HepG2 (cell line): ENCODE results near the gene CNPY1. TPM values are rescaled to one million over a fixed set of nuclear protein-coding genes. Genes with fewer than 3 reads are reported as not detected.

Experiments
- ATAC-seq: fragments of 200-7000 bp; cut with Tn5 transposase; 3 replicates; pipeline ENCODE4 v1.9.1; 2020; ENCODE audit warnings: mild to moderate bottlenecking, moderate library complexity
- BruUV-seq: library from RNA; stranded (reverse); fragments of 400-500 nt; replicated peaks from 2 replicates; lab custom pipeline; 2021; lab: Mats Ljungman, UMichigan
- CTCF ChIA-PET: fragments of 300-600 bp; formaldehyde crosslinking; extraction: SDS; loops from one replicate; lab custom pipeline; 2021; ENCODE audit warnings: low total read pairs, inconsistent platforms, low intra/inter-chr PET ratio; lab: Yijun Ruan, JAX
- POLR2A ChIA-PET: fragments of 350-600 bp; sonication (Branson Sonifier 250); formaldehyde crosslinking; loops from one replicate; lab custom pipeline; 2020; ENCODE audit warnings: antibody characterized with exemption, inconsistent platforms; lab: Yijun Ruan, JAX
- DNase-seq: peaks from one replicate; pipeline ENCODE4 v3.0.0-alpha.2; 2015; ENCODE audit warnings: low spot score
- FAIRE-seq: peaks from 3 replicates; lab custom pipeline; 2011; peaks lifted over from hg19 to GRCh38; lab: Jason Lieb, UNC
- H2AFZ ChIP-seq: one replicate; pipeline ENCODE4 v1.6.1; 2011; ENCODE audit warnings: low read length, inconsistent platforms
- H3K27ac ChIP-seq: fragments of 300-600 bp; 3 replicates; pipeline ENCODE4 v1.8.0; 2011; ENCODE audit warnings: mixed run types, mild to moderate bottlenecking, mixed read lengths, low read length, inconsistent platforms; ENCODE audit not compliant: insufficient read depth; ENCODE audit errors: extremely low read length
- H3K27me3 ChIP-seq, 2 experiments: fragments of 200-600 bp in 1 of 2; 2 replicates in 1 of 2; 3 replicates in 1 of 2; pipeline versions ENCODE4 v1.6.0 to v1.8.0; 2011; ENCODE audit warnings: low read length in 2 of 2, mild to moderate bottlenecking in 2 of 2, moderate library complexity in 2 of 2, inconsistent platforms in 1 of 2; ENCODE audit not compliant: insufficient read depth in 2 of 2, control insufficient read depth in 1 of 2
- H3K36me3 ChIP-seq, 2 experiments: fragments of 200-600 bp in 1 of 2; replicated peaks in 1 of 2; 2 replicates in 1 of 2; 3 replicates in 1 of 2; pipeline versions ENCODE4 v1.5.1 to v1.8.0; 2011; ENCODE audit warnings: low read length in 2 of 2, inconsistent platforms in 1 of 2; ENCODE audit not compliant: insufficient read depth in 2 of 2, control insufficient read depth in 1 of 2
- H3K4me1 ChIP-seq: 2 replicates; pipeline ENCODE4 v1.5.1; 2012; ENCODE audit warnings: low read length, inconsistent platforms; ENCODE audit not compliant: insufficient read depth
- H3K4me2 ChIP-seq: 2 replicates; pipeline ENCODE4 v1.6.0; 2011; ENCODE audit warnings: low read depth, low read length, inconsistent platforms
- H3K4me3 ChIP-seq, 3 experiments: fragments of 200-600 bp in 1 of 3; sonication (generic), shearing (Covaris generic) in 1 of 3; replicated peaks in 1 of 3; 2 replicates each; pipeline ENCODE4 v1.5.1; 2011 to 2016; ENCODE audit warnings: low read length in 3 of 3, inconsistent platforms in 2 of 3, low read depth in 2 of 3, mild to moderate bottlenecking in 2 of 3, control low read depth in 1 of 3, mixed read lengths in 1 of 3; ENCODE audit not compliant: insufficient read depth in 1 of 3
- H3K79me2 ChIP-seq: one replicate; pipeline ENCODE4 v1.6.1; 2011; ENCODE audit warnings: low read length, inconsistent platforms; ENCODE audit not compliant: insufficient read depth
- H3K9ac ChIP-seq: 2 replicates; pipeline ENCODE4 v1.6.0; 2011; ENCODE audit warnings: mild to moderate bottlenecking, low read depth, low read length, inconsistent platforms; ENCODE audit not compliant: insufficient read depth
- H3K9me3 ChIP-seq: 2 replicates; pipeline ENCODE4 v1.5.1; 2012; ENCODE audit warnings: mild to moderate bottlenecking, low read length
- H4K20me1 ChIP-seq: 2 replicates; pipeline ENCODE4 v1.6.0; 2011; ENCODE audit warnings: inconsistent platforms, mild to moderate bottlenecking, low read length, moderate library complexity; ENCODE audit not compliant: insufficient read depth
- CREB1 ChIP-seq, 2 experiments: fragments of 450-650 bp in 1 of 2; IDR thresholded peaks; 2 replicates each; pipeline ENCODE4 v1.6.1; 2016 to 2017; ENCODE audit warnings: control low read depth in 1 of 2, mild to moderate bottlenecking in 1 of 2, missing compliant biosample characterization in 1 of 2, missing genetic modification characterization in 1 of 2
- HES4 ChIP-seq: sonication (generic); formaldehyde crosslinking; IDR thresholded peaks from 2 replicates; pipeline ENCODE4 v1.9.0; 2021; ENCODE audit warnings: mild to moderate bottlenecking, missing genetic modification reagents, borderline replicate concordance
- KAT7 ChIP-seq: IDR thresholded peaks from 2 replicates; pipeline ENCODE4 v1.6.1; 2018; ENCODE audit warnings: borderline replicate concordance, missing compliant biosample characterization
- KLF13 ChIP-seq: sonication (generic); formaldehyde crosslinking; IDR thresholded peaks from 2 replicates; pipeline ENCODE4 v1.4.0; 2020; ENCODE audit warnings: mild to moderate bottlenecking, missing genetic modification reagents
- MAFF ChIP-seq: IDR thresholded peaks from 2 replicates; pipeline ENCODE4 v1.6.1; 2011; ENCODE audit warnings: low read depth, low read length, improper control_type of control experiment
- RCOR2 ChIP-seq: IDR thresholded peaks from 2 replicates; pipeline ENCODE4 v1.6.1; 2016; ENCODE audit warnings: missing biosample characterization, missing genetic modification reagents
- REL ChIP-seq: sonication (generic); formaldehyde crosslinking; conservative IDR thresholded peaks from 2 replicates; pipeline ENCODE4 v1.8.0; 2022; ENCODE audit warnings: mild to moderate bottlenecking, missing genetic modification reagents, moderate library complexity
- RORA ChIP-seq: sonication (generic); formaldehyde crosslinking; IDR thresholded peaks from 2 replicates; pipeline ENCODE4 v1.5.0; 2020; ENCODE audit warnings: mild to moderate bottlenecking, missing genetic modification reagents, moderate library complexity
- ZMYM2 ChIP-seq: sonication (generic); formaldehyde crosslinking; IDR thresholded peaks from 2 replicates; pipeline ENCODE4 v1.8.0; 2022; ENCODE audit warnings: mild to moderate bottlenecking, missing genetic modification reagents
- ZNF432 ChIP-seq: sonication (generic); formaldehyde crosslinking; IDR thresholded peaks from 2 replicates; pipeline ENCODE4 v1.5.0; 2020; ENCODE audit warnings: missing genetic modification reagents, mild to moderate bottlenecking, borderline replicate concordance
- WGBS: methylation state at CpG from one replicate; pipeline ENCODE4 v1.1.6; 2017; ENCODE audit warnings: low lambda C conversion rate; 5-methylcytosine and 5-hydroxymethylcytosine counted together
- in situ Hi-C: cut with HindIII; loops from 2 replicates; pipeline ENCODE4 v1.10.0; 2017; ENCODE audit warnings: low pct_unique_long_range_greater_than_20kb; ENCODE audit not compliant: extremely low pct_ligation_motif_present
- intact Hi-C: fragments of 100-400 bp; cut with micrococcal nuclease; formaldehyde crosslinking; loops from one replicate; pipeline ENCODE4 v1.10.0; 2022; ENCODE audit not compliant: unreplicated experiment
- polyA plus RNA-seq, 8 experiments: library from polyadenylated mRNA; depleted of rRNA in 3 of 8; stranded (reverse) in 7 of 8; unstranded in 1 of 8; fragments of >200 nt; fragmentation: Illumina TruSeq in 4 of 8; extraction: Trizol in 4 of 8; gene quantifications; 2 replicates each; pipeline versions ENCODE4 v1.2.1 to v1.2.3, GENCODE V29; 2011 to 2016; ENCODE audit warnings: low read depth in 4 of 8, missing spikeins in 1 of 8, mixed read lengths in 1 of 8; ENCODE audit not compliant: insufficient read depth in 1 of 8
- total RNA-seq, 5 experiments: library from RNA; depleted of rRNA; stranded (reverse); fragments of >200 nt; fragmentation: Illumina TruSeq; extraction: Trizol; gene quantifications; 2 replicates each; pipeline ENCODE4 v1.2.3, GENCODE V29; 2016; ENCODE audit warnings: low read depth in 1 of 5
- TF ChIP-seq, protein P1 (sequence below): sonication (generic); formaldehyde crosslinking; IDR thresholded peaks from 2 replicates; pipeline ENCODE4 v1.4.0; 2020; ENCODE audit warnings: low read depth, missing genetic modification reagents
- TF ChIP-seq, protein P2 (sequence below): IDR thresholded peaks from 2 replicates; pipeline ENCODE4 v1.6.1; 2018; ENCODE audit warnings: missing genetic modification reagents
- TF ChIP-seq, protein P3 (sequence below): IDR thresholded peaks from 2 replicates; pipeline ENCODE4 v1.6.1; 2016; ENCODE audit warnings: missing biosample characterization, missing genetic modification reagents, low read depth

Gene CNPY1
- total and polyA plus RNA-seq, 2 of the 13 experiments (the other 11 are each of a cell fraction or from before 2014, with no cell fraction given), result not detected

DNA sequence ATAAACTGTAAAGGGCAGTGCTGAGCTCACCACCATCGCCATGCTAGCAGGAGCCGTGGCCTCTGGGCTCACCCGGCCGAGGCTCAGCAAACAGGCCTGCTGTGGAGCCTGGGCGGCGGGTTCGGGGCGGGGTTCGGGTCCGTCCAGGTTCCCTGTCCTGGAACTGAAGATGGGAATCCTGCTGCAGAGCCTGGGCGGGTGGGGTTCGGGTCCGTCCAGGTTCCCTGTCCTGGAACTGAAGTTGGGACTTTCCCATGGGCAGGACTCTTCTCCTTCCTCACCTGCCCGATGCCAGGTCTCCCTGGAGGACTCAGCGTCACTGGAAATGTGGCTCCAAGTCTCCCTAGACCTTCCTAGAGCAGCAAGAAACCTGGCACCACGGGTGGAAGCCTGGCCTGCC is 51.8 kb downstream of the CNPY1 start (continued):
- TF ChIP-seq, protein P1, sequence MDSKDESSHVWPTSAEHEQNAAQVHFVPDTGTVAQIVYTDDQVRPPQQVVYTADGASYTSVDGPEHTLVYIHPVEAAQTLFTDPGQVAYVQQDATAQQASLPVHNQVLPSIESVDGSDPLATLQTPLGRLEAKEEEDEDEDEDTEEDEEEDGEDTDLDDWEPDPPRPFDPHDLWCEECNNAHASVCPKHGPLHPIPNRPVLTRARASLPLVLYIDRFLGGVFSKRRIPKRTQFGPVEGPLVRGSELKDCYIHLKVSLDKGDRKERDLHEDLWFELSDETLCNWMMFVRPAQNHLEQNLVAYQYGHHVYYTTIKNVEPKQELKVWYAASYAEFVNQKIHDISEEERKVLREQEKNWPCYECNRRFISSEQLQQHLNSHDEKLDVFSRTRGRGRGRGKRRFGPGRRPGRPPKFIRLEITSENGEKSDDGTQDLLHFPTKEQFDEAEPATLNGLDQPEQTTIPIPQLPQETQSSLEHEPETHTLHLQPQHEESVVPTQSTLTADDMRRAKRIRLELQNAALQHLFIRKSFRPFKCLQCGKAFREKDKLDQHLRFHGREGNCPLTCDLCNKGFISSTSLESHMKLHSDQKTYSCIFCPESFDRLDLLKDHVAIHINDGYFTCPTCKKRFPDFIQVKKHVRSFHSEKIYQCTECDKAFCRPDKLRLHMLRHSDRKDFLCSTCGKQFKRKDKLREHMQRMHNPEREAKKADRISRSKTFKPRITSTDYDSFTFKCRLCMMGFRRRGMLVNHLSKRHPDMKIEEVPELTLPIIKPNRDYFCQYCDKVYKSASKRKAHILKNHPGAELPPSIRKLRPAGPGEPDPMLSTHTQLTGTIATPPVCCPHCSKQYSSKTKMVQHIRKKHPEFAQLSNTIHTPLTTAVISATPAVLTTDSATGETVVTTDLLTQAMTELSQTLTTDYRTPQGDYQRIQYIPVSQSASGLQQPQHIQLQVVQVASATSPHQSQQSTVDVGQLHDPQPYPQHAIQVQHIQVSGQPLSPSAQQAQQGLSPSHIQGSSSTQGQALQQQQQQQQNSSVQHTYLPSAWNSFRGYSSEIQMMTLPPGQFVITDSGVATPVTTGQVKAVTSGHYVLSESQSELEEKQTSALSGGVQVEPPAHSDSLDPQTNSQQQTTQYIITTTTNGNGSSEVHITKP (CRISPR knock-in tag), result no peak
- no peak for TF ChIP-seq ZMYM2
- no peak for TF ChIP-seq HES4 (CRISPR knock-in tag)
- TF ChIP-seq RCOR2 (CRISPR knock-in tag), result no peak

DNA sequence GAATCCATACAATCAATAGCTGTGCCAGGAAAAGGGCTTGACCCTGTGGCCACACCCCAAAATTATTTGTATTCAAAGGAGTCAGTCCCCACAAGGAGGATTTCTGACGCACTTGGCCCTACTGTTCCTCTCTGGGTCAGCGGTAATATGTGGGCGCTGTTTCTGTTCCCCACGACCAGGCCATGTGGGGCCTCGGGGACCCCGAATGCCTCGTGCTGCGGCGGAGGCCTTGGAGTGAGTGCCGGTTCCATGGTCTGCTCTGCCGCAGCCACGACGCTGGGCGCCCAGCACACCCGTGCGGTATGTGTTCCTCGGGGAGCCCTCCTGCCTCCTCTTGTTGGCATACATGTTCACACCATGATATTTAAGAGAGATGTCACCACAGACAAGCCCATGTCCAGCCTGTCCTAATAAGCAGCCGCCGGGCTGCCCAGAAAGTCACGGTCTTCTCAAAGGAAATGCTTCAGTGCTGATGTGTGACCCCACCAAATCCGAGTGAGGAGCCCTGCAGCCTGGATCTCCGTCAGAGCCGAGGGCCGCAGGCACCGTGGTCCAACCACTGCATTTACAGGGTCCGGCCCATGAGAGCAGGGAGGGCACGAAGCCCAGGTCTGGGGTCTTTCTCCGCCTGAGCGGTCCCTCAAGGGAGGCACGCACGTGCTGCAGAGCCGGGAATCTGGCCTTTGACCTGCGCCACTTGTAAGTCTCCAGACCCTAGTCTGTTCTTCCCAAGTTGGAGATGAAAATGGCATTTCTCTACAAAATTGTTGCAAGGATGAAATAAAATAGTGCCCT is 52.4 kb downstream of the CNPY1 start:
- no TSS peak for BruUV-seq
- no peak for TF ChIP-seq MAFF
- TF ChIP-seq KAT7 (CRISPR knock-in tag), result no peak
- no peak for TF ChIP-seq RORA (CRISPR knock-in tag)
- TF ChIP-seq, protein P2, sequence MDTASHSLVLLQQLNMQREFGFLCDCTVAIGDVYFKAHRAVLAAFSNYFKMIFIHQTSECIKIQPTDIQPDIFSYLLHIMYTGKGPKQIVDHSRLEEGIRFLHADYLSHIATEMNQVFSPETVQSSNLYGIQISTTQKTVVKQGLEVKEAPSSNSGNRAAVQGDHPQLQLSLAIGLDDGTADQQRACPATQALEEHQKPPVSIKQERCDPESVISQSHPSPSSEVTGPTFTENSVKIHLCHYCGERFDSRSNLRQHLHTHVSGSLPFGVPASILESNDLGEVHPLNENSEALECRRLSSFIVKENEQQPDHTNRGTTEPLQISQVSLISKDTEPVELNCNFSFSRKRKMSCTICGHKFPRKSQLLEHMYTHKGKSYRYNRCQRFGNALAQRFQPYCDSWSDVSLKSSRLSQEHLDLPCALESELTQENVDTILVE, result no peak
- TF ChIP-seq CREB1 (IDR thresholded peaks at IDR 0.05), result no peak
- no peak for TF ChIP-seq CREB1 (CRISPR knock-in tag; IDR thresholded peaks at IDR 0.05)
- TF ChIP-seq, protein P3, sequence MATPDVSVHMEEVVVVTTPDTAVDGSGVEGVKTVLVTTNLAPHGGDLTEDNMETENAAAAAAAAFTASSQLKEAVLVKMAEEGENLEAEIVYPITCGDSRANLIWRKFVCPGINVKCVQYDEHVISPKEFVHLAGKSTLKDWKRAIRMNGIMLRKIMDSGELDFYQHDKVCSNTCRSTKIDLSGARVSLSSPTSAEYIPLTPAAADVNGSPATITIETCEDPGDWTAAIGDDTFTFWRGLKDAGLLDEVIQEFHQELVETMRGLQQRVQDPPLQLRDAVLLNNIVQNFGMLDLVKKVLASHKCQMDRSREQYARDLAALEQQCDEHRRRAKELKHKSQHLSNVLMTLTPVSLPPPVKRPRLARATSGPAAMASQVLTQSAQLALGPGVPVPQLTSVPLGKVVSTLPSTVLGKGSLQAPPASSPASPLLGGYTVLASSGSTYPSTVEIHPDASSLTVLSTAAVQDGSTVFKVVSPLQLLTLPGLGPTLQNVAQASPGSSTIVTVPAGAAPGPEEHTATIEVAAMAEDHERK (CRISPR knock-in tag), result no peak
- no peak for TF ChIP-seq ZNF432 (CRISPR knock-in tag)
- TF ChIP-seq KLF13 (CRISPR knock-in tag), result no peak
- TF ChIP-seq REL (CRISPR knock-in tag), result no peak

More for the DNA sequence above, 52.4 kb downstream of the CNPY1 start:
- ChIA-PET CTCF (no interaction called here), POLR2A (no interaction called here)
- WGBS, result 39% methylated on average over 11 of the region's 33 CpGs
- Histone ChIP-seq H3K9me3 (no peaks in the 10 kb centered on the region), H2AFZ (no peak overlapping the region), H4K20me1 (no peaks in the 10 kb centered on the region), H3K79me2 (no peaks in the 10 kb centered on the region), H3K4me2 (no peak overlapping the region), H3K36me3 (no peaks in the 10 kb centered on the region), H3K4me3 (no peak overlapping the region), H3K27ac (no peak overlapping the region), H3K4me1 (peaks cover 7% of the 10 kb centered on the region), H3K9ac (no peak overlapping the region), H3K27me3 (peaks cover 11 to 81% of the 10 kb centered on the region in 2 experiments)
- intact Hi-C loops, result no loop called here
- no peak for DNase-seq
- FAIRE-seq, result no peak
- in situ Hi-C loops, result no loop called here
- ATAC-seq, result no peak
